ENCODE measurements around the gene DIDO1. TPM values are rescaled to one million over a fixed set of nuclear protein-coding genes. Genes with fewer than 3 reads are reported as not detected.
A peak's percentile ranks its signal among the peaks of the same experiment; 100 is the strongest.
"Not testable (repeated sequence)": the region's sequence is repeated elsewhere in the genome, so short reads cannot be mapped to it uniquely, and the experiment has no call there.

DIDO1 gene
- total RNA-seq, 1 experiment from 2014 or later: 108 TPM

GRCh38 chr20:62933966-62934365 is 7.7 kb upstream of the DIDO1 start:
- Histone ChIP-seq H3K4me1 (peaks cover 6% of the 10 kb centered on the region), H3K36me3 (peaks cover 51% of the 10 kb centered on the region), H3K27ac (no peak overlapping the region), H3K9me3 (replicated peaks) (no peaks in the 10 kb centered on the region), H3K27me3 (no peaks in the 10 kb centered on the region), H3K4me3 (no peak overlapping the region)
- DNase-seq: no peak

- DNase-seq: no peak
- no peak overlapping the region for H3K4me3 ChIP-seq
- H3K9me3 ChIP-seq (replicated peaks): no peaks in the 10 kb centered on the region
- H3K27me3 ChIP-seq: no peaks in the 10 kb centered on the region
- peaks cover 61% of the 10 kb centered on the region for H3K36me3 ChIP-seq
- peaks cover 12% of the 10 kb centered on the region for H3K4me1 ChIP-seq
- no peak overlapping the region for H3K27ac ChIP-seq
Measured at GRCh38 chr20:62931464-62931863, 5.2 kb upstream of the DIDO1 start.

- H3K27me3 ChIP-seq: no peaks in the 10 kb centered on the region
- peaks cover 38% of the 10 kb centered on the region for H3K36me3 ChIP-seq
- H3K4me3 ChIP-seq: no peak overlapping the region
- H3K9me3 ChIP-seq (replicated peaks): no peaks in the 10 kb centered on the region
- peaks cover 18% of the 10 kb centered on the region for H3K4me1 ChIP-seq
- no peak for DNase-seq
- no peak overlapping the region for H3K27ac ChIP-seq
Measured at GRCh38 chr20:62929051-62929538, 2.8 kb upstream of the DIDO1 start.

- peaks cover 23% of the 10 kb centered on the region for H3K4me1 ChIP-seq
- DNase-seq: no peak
- peaks cover 31% of the 10 kb centered on the region; the same call in 1 of the 2 replicates for H3K36me3 ChIP-seq
- no peak overlapping the region for H3K27ac ChIP-seq
- H3K4me3 ChIP-seq: no peak overlapping the region
- H3K9me3 ChIP-seq (replicated peaks): no peaks in the 10 kb centered on the region
- H3K27me3 ChIP-seq: no peaks in the 10 kb centered on the region
Measured at GRCh38 chr20:62928246-62928939, 2.1 kb upstream of the DIDO1 start.

GRCh38 chr20:62927128-62927705 is 912 bp upstream of the DIDO1 start:
- H3K27me3 ChIP-seq: no peaks in the 10 kb centered on the region
- no peak overlapping the region for H3K27ac ChIP-seq
- H3K36me3 ChIP-seq: peaks cover 21% of the 10 kb centered on the region; the same call in 1 of the 2 replicates
- H3K4me3 ChIP-seq: peak overlapping the region; percentile 89
- H3K9me3 ChIP-seq (replicated peaks): no peaks in the 10 kb centered on the region
- peak in 1 of 2 experiments; percentile 37 for DNase-seq
- H3K4me1 ChIP-seq: peaks cover 24% of the 10 kb centered on the region

GRCh38 chr20:62925420-62926228 is 681 bp downstream of the DIDO1 start:
- DNase-seq: peak; percentile 72 to 78
- Histone ChIP-seq H3K4me3 (peak overlapping the region; percentile 89), H3K27me3 (no peaks in the 10 kb centered on the region), H3K27ac (peak overlapping the region; percentile 76), H3K9me3 (replicated peaks) (no peaks in the 10 kb centered on the region), H3K36me3 (peaks cover 10% of the 10 kb centered on the region; the same call in 1 of the 2 replicates), H3K4me1 (peaks cover 24% of the 10 kb centered on the region)

- Histone ChIP-seq H3K36me3 (peaks cover 10% of the 10 kb centered on the region; the same call in 1 of the 2 replicates), H3K4me3 (peak overlapping the region; percentile 89), H3K27ac (peak overlapping the region; percentile 76; the same call in 1 of the 2 replicates), H3K9me3 (replicated peaks) (no peaks in the 10 kb centered on the region), H3K27me3 (no peaks in the 10 kb centered on the region), H3K4me1 (peaks cover 24% of the 10 kb centered on the region)
- no peak for DNase-seq
Measured at GRCh38 chr20:62925076-62925419, 1.3 kb downstream of the DIDO1 start.

GRCh38 chr20:62924442-62925075 is 1.7 kb downstream of the DIDO1 start:
- Histone ChIP-seq H3K27ac (no peak overlapping the region), H3K9me3 (replicated peaks) (no peaks in the 10 kb centered on the region), H3K36me3 (peaks cover 10% of the 10 kb centered on the region; the same call in 1 of the 2 replicates), H3K4me3 (peak overlapping the region; percentile 89), H3K4me1 (peaks cover 24% of the 10 kb centered on the region), H3K27me3 (no peaks in the 10 kb centered on the region)
- DNase-seq: no peak

- DNase-seq: no peak
- Histone ChIP-seq H3K4me3 (no peak overlapping the region), H3K36me3 (peaks cover 10% of the 10 kb centered on the region; the same call in 1 of the 2 replicates), H3K4me1 (peaks cover 24% of the 10 kb centered on the region), H3K27me3 (no peaks in the 10 kb centered on the region), H3K9me3 (replicated peaks) (no peaks in the 10 kb centered on the region), H3K27ac (no peak overlapping the region)
Measured at GRCh38 chr20:62923669-62924441, 2.5 kb downstream of the DIDO1 start.

- H3K4me1 ChIP-seq: peaks cover 24% of the 10 kb centered on the region
- DNase-seq: peak in 1 of 2 experiments; percentile 50
- H3K27ac ChIP-seq; H3K4me3 ChIP-seq; H3K36me3 ChIP-seq; H3K9me3 ChIP-seq (replicated peaks); H3K27me3 ChIP-seq: not testable (repeated sequence)
Measured at GRCh38 chr20:62923059-62923668, 3.1 kb downstream of the DIDO1 start.

- no peak overlapping the region for H3K27ac ChIP-seq
- H3K27me3 ChIP-seq: no peaks in the 10 kb centered on the region
- H3K4me3 ChIP-seq: no peak overlapping the region
- peaks cover 1% of the 10 kb centered on the region; the same call in 1 of the 2 replicates for H3K36me3 ChIP-seq
- H3K4me1 ChIP-seq: peaks cover 23% of the 10 kb centered on the region
- no peaks in the 10 kb centered on the region for H3K9me3 ChIP-seq (replicated peaks)
- DNase-seq: no peak
Measured at GRCh38 chr20:62922451-62922921, 3.8 kb downstream of the DIDO1 start.

GRCh38 chr20:62921119-62921687 is 5.1 kb downstream of the DIDO1 start:
- no peak overlapping the region for H3K4me3 ChIP-seq
- H3K4me1 ChIP-seq: peaks cover 15% of the 10 kb centered on the region
- H3K27ac ChIP-seq: no peak overlapping the region
- DNase-seq: peak; percentile 64 to 80
- no peaks in the 10 kb centered on the region for H3K36me3 ChIP-seq
- H3K9me3 ChIP-seq (replicated peaks): no peaks in the 10 kb centered on the region
- no peaks in the 10 kb centered on the region for H3K27me3 ChIP-seq

- Histone ChIP-seq H3K9me3 (replicated peaks) (no peaks in the 10 kb centered on the region), H3K4me1 (peaks cover 24% of the 10 kb centered on the region), H3K36me3 (no peaks in the 10 kb centered on the region), H3K27me3 (no peaks in the 10 kb centered on the region), H3K27ac (no peak overlapping the region), H3K4me3 (no peak overlapping the region)
- DNase-seq: no peak
Measured at GRCh38 chr20:62920039-62920645, 6.2 kb downstream of the DIDO1 start.

All from SJCRH30 (cell line).